Esophagus mucosa (tissue), 1 donor: ENCODE measurements around the gene CNKSR3. TPM values are rescaled to one million over a fixed set of nuclear protein-coding genes. Genes with fewer than 3 reads are reported as not detected.

Source experiments
- ATAC-seq: fragments of 200-7000 bp; cut with Tn5 transposase; one replicate; pipeline ENCODE4 v1.9.1; 2020
- total RNA-seq: library from RNA; stranded (reverse); gene quantifications from one replicate; pipeline ENCODE4 v1.2.4, GENCODE V29; 2023
- donor health status: DM: yes; HTN: yes; CAD: no.

CNKSR3 gene
- total RNA-seq, 1 donor from 2014 or later: 24.5 TPM

DNA sequence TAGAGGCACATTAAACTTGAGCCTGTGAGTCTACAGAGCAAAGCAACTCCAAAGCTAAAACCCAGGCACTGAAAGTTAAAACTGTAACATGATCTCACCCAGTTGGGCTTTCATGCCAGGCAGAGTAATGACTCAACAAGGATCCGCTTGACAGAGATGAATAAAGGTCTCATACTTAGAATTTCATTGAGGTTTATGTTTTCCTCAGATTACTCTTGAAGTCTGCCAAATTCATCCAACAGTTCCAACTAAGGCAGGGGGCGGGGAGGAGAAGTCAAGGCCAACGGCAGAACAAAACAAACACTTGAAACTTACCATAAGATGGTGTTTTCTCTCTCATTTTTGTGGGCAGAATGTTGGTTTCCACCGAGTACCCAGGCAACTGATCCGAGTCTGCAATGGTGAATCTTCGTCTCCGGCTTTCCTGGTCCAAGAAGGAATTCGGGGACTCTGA is 99.8 kb downstream of the CNKSR3 start:
- peak; percentile 91 for ATAC-seq

DNA sequence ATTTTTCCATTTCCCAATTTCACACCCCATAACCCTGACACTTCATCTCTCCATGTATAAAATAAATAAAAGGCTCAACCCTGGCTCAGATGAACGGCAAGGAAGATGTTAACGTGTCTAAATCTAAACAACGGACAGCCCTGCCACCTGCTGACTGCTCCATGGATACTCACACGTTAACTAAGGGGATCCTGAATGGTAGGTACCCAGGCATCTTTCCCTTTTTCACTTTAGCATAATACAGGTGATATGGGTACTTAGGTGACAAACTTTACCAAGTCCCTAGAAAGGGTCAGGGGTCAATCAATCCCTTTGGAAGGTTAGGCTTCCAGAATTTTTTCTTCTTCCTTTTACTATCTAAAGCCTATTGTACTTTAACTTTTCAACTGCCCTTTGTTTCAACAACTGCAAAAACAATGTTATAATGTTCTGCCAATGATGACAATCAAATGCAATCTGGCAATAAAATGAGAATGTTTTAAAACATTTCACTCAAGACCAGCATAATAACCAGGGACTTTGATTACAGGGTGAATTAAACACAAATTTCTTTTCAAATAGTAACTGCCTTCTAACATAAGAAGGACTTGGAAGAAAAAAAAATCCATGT is 101.5 kb downstream of the CNKSR3 start:
- ATAC-seq: no peak

DNA sequence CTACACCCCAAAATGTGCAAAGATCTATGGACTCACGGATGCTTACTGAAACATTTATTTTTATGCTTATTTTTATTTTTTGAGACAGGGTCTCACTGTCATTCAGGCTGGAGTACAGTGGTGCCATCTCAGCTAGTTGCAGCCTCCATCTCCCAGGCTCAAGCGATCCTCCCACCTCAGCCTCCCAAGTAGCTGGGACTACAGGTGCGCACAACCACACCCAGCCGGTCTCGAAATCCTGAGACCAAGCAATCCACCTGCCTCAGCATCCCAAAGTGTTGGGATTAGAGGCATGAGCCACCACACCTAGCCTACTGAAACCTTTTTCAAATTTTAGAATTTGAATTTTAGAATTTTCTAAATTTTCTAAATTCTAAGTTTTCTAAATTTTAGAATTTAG is 103.0 kb downstream of the CNKSR3 start:
- ATAC-seq: no peak

DNA sequence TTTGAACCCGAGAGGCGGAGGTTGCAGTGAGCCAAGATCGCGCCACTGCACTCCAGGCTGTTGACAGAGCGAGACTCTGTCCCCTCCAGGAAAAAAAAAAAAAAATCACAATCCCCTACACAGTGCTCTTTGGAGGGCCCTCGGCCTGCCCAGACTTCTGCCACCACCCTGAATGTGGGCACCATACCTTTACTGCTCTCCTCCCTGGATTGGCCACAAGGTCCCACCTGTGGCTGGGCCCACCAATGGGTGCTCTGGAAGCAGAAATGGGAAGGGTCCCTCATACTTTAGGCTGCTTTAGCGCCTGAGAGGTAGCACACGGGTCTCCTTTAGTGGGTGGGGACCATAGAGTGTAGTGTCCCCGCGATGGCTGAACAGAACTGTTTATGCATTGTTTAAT is 103.6 kb downstream of the CNKSR3 start:
- ATAC-seq: no peak

DNA sequence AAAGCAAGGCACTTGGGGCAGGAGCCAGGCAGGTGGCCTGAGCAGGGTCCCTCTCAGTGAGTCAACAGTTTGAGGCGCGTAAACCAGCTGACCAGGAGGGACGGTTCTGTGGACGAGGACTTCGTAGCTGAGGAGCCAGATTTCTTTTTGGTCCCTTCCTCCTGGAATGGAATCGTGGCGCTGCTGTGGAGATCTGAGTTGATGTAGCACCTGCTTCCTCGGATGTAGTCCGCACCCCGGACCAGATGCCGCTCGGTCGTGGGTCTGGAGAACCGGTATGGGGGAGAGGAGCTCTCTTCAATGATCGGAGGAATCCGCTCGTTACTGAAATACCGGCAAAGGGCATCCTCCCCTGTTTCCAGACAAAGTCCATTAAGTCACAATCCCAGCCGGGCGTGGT is 104.2 kb downstream of the CNKSR3 start:
- no peak for ATAC-seq

DNA sequence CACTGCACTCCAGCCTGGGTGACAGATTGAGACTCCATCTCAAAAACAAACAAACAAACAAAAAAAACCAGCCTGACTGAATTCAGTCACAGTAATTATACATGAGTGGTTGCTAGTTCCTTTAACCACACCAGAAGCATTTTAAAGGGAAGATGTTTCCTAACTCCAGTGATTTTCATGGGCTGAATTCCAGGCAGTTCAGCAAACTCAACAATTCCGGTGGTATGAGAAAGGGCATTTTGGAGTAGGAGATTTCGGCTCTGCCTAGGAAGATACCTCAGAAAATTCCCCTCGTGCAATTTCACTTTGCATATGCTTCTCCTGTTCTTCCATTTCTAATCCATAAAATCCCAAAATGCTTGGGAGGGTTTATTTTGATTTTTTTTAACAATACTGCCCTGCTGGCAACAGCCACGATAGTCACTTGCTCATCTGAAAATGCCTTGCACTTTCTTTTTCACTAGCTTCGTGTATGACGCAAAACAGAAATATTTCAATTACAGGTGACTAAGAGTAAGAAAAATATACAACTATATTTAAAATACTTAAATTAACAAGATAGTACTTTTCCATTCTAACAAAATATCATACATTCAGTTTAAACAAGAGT is 105.6 kb downstream of the CNKSR3 start:
- no peak for ATAC-seq

DNA sequence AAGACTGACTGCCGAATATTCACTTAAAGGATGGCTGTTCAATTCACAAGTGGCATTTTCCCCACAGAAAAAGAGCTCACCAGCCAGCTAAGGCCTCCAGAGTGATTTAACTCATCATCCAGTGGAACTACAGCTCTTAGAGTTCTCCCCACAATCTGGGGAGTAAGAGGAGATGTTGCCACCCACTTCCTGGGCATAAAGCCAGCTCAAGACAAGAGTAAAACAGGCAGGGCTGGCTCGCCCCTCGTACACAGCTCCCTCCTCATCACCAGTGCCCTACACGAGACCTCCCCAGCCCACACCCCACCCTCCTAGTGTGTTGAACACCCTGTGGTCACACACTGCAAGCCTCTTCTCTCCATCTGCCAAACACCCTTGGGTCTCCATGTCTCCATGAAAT is 106.7 kb downstream of the CNKSR3 start:
- no peak for ATAC-seq

DNA sequence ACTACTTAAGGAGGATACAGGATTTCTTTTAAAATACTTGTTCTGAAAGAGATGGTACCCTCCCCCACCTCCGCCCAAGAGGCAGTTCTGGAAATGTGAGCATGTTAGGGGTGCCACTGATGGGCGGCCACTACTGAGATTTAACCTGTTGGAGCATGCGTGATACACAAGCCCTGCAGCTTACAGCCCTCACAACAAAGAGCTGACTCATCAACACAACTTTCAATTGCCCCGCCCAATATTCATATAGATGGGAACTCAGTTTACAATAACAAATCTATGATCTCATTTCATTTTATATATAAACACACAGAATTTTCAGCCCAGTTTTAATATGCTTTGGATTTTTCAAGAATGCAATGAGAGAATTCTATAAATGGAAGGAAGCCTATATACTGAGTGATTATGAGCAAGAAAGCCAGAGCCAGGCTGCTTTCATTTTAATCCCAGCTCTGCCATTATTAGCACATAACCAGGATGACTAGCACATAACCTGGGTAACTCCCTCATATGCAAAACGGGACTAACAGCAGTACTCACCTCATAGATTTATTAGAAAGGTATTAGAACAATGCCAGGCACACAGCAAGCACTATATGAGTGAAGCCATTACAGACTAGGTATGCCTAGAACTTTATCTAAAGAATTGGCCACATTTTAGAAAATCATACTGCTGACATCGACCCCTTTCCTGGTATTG is 108.3 kb downstream of the CNKSR3 start:
- peak; percentile 95 for ATAC-seq

DNA sequence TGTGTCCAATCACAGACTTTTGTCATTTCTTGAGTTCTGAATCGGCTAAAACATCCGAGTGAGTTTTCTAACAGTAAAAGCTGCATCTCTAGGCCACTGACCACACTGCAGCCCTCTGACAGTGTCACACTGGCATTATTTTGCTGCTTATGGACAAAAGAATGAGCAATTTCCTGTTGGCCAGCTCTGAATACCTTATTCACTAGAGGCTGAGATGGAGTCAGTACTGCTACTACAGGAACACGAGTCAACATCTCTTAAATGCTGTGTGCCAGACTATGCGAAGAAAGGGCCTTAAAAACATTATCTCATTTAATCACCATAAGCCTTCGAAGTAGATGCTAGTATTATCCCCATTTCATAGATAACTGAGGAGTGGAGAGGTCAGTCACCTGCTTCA is 111.4 kb downstream of the CNKSR3 start:
- no peak for ATAC-seq

DNA sequence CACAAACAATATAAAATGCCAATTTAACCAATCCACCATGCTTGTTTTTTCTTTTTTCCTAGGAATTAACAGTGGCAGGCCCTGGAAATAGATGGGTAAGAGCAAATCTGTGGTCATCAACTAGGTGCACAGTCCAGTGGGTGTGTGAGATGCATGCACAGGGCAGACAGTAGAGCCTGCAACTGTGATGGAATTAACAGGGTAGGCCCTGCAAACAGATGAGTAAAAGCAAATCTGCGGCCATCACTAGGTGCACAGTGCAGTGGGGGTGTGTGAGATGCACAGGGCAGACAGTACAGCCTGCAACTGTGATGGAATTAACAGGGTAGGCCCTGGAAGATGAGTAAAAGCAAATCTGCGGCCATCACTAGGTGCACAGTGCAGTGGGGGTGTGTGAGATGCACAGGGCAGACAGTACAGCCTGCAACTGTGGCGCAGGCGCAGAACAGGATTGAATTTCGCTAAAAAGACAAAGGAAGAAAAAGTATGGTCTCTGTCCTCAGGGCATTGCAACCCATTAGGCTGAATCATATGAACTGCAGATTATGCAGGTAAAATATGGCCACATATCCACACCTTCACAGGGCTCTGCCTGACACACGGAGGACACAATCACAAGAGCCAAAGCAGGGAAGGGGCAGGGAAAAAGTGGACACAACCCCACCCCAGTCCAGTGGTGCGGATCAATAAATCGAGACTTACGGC is 112.8 kb downstream of the CNKSR3 start:
- no peak for ATAC-seq

DNA sequence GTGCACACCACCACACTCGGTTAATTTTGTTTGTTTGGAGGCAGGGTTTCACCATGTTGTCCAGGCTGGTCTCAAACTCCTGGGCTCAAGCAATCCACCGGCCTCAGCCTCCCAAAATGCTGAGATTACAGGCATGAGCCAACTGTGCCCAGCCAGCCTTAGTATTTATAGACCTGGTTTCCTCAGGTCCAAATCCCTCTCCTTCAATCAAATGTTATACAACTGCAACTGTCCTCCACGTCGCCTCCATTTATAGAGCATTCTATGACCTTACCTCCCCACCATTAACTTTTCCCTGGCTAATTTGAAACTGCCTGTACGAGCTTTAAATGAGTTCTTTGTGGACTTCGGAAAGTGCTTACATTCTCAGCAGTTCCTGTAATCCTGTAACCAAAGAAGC is 114.6 kb downstream of the CNKSR3 start:
- no peak for ATAC-seq

DNA sequence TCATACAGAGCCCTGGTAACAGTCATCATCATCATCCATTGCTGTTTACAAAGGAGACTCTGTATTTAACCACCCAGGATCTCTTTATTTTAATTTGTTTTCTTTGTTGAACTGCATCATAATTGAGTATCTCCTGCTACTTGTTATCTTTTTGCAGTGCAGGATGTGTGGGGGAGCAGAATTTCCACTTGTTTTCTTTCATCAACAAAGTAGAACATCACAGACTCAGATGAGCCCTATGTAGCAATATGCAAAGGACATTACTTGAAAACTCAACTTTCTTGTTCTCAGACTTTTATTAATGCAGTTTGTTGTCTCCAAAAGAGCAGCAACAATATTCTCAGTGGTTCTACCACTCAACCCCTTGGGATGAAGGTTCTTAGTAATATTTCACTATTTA is 115.2 kb downstream of the CNKSR3 start:
- ATAC-seq: no peak

DNA sequence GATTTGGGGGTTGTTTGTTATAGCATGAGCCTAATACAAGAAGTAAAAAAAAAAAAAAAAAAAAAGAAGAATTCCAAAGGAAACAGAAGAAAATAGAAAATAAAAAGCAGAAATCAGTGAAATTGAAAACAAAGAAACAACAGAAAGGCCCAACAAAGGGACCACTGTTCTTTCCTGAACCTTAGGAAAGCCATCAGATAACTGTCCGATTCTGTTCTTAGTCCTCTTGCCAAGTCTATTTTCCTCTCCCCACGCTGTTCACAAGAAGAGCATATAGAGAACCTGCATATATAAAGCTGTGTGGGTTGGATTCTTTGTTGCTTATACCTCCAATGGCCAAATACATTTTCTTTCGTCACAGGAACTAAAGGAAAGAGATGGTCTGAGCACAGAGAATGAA is 115.9 kb downstream of the CNKSR3 start:
- no peak for ATAC-seq

DNA sequence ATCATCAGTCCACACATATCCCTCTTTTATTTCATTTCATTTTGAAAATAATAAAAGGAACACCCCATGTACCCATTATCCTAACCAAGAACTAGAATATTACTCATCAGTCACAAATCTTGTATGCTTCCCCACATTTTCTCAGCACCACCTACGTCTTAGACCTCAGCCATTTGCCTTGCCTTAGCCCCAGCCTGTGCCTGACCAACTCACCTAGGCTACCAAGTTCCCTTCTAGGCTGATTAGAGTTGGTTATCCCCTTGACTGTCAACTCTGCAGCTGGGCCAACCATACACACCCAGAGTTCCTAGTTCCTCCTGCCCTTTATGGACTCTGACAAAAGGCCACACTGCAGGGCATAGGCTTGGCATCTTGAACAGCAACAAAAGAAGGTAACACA is 120.5 kb downstream of the CNKSR3 start:
- ATAC-seq: peak; percentile 15

DNA sequence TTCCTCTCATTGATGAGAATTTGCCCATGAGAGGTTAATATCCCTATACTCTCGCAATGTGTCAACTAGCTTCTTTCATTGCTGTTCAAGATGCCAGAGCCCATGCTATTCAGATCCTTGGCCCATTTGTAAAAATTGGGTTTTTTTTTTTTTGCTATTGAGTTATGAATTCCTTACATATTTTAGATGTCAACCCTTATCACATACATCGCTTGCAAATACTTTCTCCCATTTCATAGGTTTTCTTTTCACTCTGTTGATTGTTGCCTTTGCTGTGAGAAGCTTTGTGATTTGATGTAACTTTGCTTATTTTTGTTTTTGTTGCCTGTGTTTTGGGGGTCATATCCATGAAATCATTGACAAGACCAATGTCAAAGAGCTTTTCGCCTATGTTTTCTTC is 121.7 kb downstream of the CNKSR3 start:
- ATAC-seq: no peak

DNA sequence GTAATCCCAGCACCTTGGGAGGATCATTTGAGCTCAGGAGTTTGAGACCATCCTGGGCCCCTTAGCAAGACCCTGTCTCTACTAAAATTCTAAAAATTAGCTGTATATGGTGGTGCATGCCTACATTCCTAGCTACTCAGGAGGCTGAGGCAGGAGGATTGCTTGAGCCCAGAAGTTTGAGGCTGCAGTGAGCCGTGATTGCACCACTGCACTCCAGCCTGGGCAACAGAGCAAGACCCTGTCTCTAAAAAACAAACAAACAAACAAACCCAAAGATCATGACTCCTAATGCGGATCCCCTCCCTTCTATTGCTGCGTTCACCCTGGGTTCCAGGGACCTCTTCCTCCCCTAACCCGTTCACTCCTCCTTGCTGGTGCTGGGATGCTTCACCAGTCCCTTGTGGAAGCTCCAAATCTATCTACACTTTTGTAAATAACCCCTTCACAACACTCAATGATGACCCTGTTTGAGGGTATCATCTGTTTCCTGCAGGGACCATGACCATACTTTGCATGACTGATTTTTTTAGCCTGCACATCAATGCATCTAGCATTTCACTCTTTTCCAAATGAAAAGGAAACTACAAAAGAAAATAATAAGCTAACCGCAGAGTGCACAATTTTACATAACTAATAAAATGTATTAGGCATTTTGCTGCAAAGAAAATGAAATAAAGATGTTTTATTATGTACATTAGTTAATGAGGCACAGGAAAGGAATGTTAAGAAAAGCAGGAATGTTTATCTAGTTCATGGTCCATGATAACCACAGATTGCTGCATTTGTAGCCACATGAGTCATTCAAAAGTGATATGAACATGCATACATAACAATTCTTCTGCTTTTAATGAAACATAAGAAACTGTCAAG is 123.4 kb downstream of the CNKSR3 start:
- ATAC-seq: no peak

DNA sequence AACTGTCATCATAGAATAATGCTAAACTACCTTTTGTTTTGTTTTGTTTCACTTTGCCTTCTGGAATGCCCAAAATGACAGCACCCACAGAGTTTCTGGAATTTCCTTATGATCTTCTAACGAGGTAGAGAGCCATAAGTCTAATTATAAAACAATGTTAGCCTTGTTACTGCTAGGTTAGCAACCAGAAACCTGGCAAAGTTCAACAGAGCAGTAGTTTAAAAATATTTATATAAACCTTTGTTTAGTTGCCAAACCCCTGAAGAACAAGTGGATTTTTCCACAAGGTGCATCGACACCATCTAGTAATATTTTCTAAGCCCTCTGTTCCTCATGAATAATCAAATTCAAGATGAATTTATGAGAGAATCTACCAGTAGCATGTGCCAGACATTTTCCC is 126.3 kb downstream of the CNKSR3 start:
- ATAC-seq: no peak

DNA sequence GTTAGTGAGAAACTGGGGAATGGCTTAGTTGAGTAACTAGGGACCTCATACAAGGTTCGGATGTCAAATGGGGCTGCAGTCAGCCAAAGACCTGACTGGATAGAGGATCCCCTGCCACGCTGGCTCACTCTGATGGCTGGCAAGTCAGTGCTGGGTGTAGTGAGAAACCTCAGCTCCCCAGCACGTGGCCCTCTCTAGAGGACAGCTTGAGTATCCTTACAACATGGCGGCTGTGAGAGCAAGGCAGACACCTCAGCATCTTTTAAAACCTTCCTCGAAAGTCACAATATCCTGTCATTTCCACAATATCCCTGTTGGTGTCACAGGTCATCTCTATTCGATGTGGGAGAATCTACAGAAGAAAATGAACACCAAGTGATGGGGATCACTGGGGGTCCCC is 127.2 kb downstream of the CNKSR3 start:
- ATAC-seq: no peak

DNA sequence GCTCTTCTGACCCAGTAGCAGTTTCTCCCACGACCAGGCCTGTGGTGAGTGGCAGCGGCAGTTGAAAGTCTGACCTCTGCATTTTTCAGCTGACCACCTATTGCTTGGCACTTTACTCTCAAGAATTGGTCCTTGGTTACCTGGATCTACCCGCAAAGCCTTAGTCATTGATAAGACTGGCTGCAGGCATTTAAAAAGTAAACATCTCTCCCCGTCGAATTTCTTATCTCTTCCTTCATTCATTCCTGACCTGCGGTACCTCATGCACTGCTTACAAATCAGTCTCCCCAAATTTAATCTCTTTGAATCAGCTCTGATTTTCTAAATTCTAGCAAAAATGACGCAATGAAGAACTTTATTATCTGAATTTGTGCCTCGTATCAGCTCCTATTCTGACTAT is 127.7 kb downstream of the CNKSR3 start:
- no peak for ATAC-seq

DNA sequence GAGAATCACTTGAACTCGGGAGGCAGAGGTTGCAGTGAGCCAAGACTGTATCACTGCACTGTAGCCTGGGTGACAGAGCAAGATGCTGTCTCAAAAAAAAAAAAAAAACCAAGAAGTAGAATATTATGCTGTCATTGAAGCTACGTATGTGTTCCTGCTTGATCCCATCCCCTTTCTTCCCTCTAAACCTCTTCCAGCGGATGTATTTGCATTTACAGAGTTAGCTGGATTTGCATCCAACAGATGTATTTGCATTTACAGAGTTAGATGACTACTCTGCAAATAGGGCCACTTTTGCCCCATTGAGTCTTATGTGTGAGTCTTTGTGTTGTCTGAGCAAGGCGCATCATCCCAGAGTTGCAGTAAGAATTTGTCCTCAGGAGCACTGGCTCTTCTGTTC is 128.9 kb downstream of the CNKSR3 start:
- no peak for ATAC-seq

DNA sequence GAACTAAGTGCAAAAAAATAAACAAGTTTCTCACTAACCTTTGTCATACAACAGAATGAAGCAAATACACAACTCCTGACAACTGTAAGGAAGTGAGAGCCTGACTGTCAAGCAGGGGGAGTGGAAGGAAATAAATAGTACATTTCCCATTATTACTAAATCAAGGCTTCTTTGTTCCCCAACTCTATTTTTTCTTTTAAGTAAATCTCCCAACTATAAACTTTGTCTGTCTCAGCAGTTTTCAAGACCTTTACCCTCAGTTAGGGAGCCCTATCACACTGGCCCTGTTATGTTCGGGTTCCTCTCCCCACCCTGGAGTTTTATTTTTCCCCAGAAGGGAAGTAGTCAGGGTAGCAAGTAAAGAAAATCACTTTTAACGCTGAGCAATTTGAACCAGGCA is 129.7 kb downstream of the CNKSR3 start:
- ATAC-seq: no peak

DNA sequence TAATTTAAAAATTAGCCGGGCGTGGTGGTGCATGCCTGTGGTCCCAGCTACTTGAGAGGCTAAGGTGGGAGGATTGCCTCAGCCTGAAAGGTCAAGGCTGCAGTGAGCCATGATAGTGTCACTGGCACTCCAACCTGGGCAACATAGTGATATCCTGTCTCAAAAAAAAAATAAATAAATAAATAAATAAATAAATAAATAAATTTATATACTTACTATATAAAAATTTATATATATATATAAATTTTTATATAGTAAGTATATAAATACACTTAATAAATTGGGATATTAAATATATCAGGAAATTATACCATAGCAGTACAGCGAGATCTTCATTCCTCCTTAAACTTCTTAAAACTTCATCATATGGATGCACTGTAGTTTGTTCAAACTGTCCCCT is 130.9 kb downstream of the CNKSR3 start:
- ATAC-seq: no peak

DNA sequence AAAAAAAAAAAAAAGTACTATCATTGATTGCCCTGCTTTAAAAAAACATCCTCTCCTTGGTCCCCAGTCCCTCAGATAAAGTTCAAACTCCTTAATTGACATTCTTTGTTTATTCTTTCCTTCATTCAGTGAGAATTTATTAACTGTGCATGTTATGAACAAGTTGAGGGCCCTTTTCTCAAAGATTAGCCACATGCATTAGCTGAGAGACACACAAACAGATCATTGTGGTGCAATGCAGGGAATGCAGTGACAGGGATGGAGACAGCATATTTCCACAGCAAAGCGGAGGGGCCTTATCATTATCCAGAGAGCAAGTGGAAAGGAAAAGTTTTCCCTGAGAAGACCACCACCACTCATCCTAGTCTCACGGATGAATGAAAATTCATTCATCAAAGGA is 132.0 kb downstream of the CNKSR3 start:
- no peak for ATAC-seq
